Endothelial cell of umbilical vein (primary cell): ENCODE data around the gene CPA3. TPM values are rescaled to one million over a fixed set of nuclear protein-coding genes. Genes with fewer than 3 reads are reported as not detected.

Experiments
- BruUV-seq: library from RNA; stranded (reverse); fragments of 400-500 nt; replicated peaks from 2 replicates; lab custom pipeline; 2021; lab: Mats Ljungman, UMichigan
- CTCF ChIA-PET: fragments of 300-600, 350-600 bp; sonication (Branson Sonifier 250); formaldehyde crosslinking; loops from one replicate; lab custom pipeline; 2021; ENCODE audit warnings: antibody characterized with exemption, inconsistent platforms; lab: Charles Lee
- POLR2A ChIA-PET: fragments of 300-600, 350-600 bp; sonication (Branson Sonifier 250); formaldehyde crosslinking; loops from one replicate; lab custom pipeline; 2021; ENCODE audit warnings: antibody characterized with exemption, inconsistent platforms; lab: Charles Lee
- DNase-seq: peaks from one replicate; pipeline ENCODE4 v3.0.0-alpha.2; 2011; ENCODE audit warnings: low read depth, low spot score
- FAIRE-seq: peaks from 2 replicates; lab custom pipeline; 2011; peaks lifted over from hg19 to GRCh38; lab: Jason Lieb, UNC
- H2AFZ ChIP-seq: 2 replicates; pipeline ENCODE4 v1.6.0; 2012; ENCODE audit warnings: low read depth, low read length, control low read depth, inconsistent platforms
- H3K27ac ChIP-seq: 2 replicates; pipeline ENCODE4 v1.5.1; 2011; ENCODE audit warnings: low read depth, mild to moderate bottlenecking, control low read depth, low read length, moderate library complexity; ENCODE audit not compliant: insufficient read depth
- H3K27me3 ChIP-seq, 2 experiments: 2 replicates each; pipeline versions ENCODE4 v1.6.0 to v1.6.1; 2011; ENCODE audit warnings: low read length in 2 of 2, mixed read lengths in 1 of 2; ENCODE audit not compliant: control insufficient read depth in 2 of 2, insufficient read depth in 2 of 2
- H3K36me3 ChIP-seq, 2 experiments: 2 replicates in 1 of 2; 3 replicates in 1 of 2; pipeline ENCODE4 v1.5.1; 2011; ENCODE audit warnings: low read length in 2 of 2, mild to moderate bottlenecking in 1 of 2, moderate library complexity in 1 of 2; ENCODE audit not compliant: control insufficient read depth in 2 of 2, insufficient read depth in 2 of 2; ENCODE audit errors: extremely low read depth in 1 of 2
- H3K4me1 ChIP-seq: 3 replicates; pipeline ENCODE4 v1.5.1; 2011; ENCODE audit warnings: mild to moderate bottlenecking, low read length; ENCODE audit not compliant: control insufficient read depth, insufficient read depth; ENCODE audit errors: extremely low read depth
- H3K4me2 ChIP-seq: 2 replicates; pipeline ENCODE4 v1.6.1; 2011; ENCODE audit warnings: low read length, control low read depth, mixed read lengths; ENCODE audit not compliant: insufficient read depth
- H3K4me3 ChIP-seq, 3 experiments: fragments of 200-600 bp in 1 of 3; sonication (generic), shearing (Covaris generic) in 1 of 3; replicated peaks in 1 of 3; 2 replicates each; pipeline ENCODE4 v1.5.1; 2011 to 2016; ENCODE audit warnings: control low read depth in 3 of 3, low read length in 3 of 3, mild to moderate bottlenecking in 2 of 3, inconsistent platforms in 1 of 3, low read depth in 1 of 3, moderate library complexity in 1 of 3; ENCODE audit not compliant: insufficient read depth in 1 of 3
- H3K79me2 ChIP-seq: 2 replicates; pipeline ENCODE4 v1.6.0; 2012; ENCODE audit warnings: low read length, inconsistent platforms; ENCODE audit not compliant: control insufficient read depth, insufficient read depth
- H3K9ac ChIP-seq: replicated peaks from 2 replicates; pipeline ENCODE3; 2011; ENCODE audit warnings: low read length, control low read depth; ENCODE audit not compliant: insufficient read depth; ENCODE audit errors: extremely low read depth
- H3K9me1 ChIP-seq: replicated peaks from 3 replicates; pipeline ENCODE4 v1.6.0; 2011; ENCODE audit warnings: mild to moderate bottlenecking, low read length; ENCODE audit not compliant: control insufficient read depth, insufficient read depth; ENCODE audit errors: extremely low read depth
- H3K9me3 ChIP-seq: replicated peaks from 2 replicates; pipeline ENCODE4 v1.5.1; 2012; ENCODE audit warnings: low read length, inconsistent platforms; ENCODE audit not compliant: control insufficient read depth, insufficient read depth
- H4K20me1 ChIP-seq: replicated peaks from 2 replicates; pipeline ENCODE3; 2011; ENCODE audit warnings: mild to moderate bottlenecking, low read length; ENCODE audit not compliant: control insufficient read depth, insufficient read depth; ENCODE audit errors: extremely low read depth
- CTCF ChIP-seq, 2 donors: IDR thresholded peaks; 1 replicate in 1 of 2; 2 replicates in 1 of 2; pipeline ENCODE4 v1.5.1; 2011; ENCODE audit warnings: low read length in 2 of 2, mild to moderate bottlenecking in 2 of 2, moderate library complexity in 2 of 2, control low read depth in 1 of 2, inconsistent platforms in 1 of 2, low read depth in 1 of 2; ENCODE audit not compliant: insufficient read depth in 1 of 2; ENCODE audit errors: extremely low read depth in 1 of 2
- EZH2 ChIP-seq: IDR thresholded peaks from 2 replicates; pipeline ENCODE4 v1.6.1; 2012; ENCODE audit warnings: borderline replicate concordance, low read depth, mild to moderate bottlenecking, moderate library complexity, low read length, inconsistent platforms; ENCODE audit not compliant: severe bottlenecking
- FOS ChIP-seq: IDR thresholded peaks from 2 replicates; pipeline ENCODE4 v1.6.1; 2011; ENCODE audit warnings: mild to moderate bottlenecking, low read length, moderate library complexity, borderline replicate concordance; ENCODE audit not compliant: insufficient read depth
- GATA2 ChIP-seq: IDR thresholded peaks from 2 replicates; pipeline ENCODE4 v1.7.0; 2011; ENCODE audit warnings: low read depth, mild to moderate bottlenecking, moderate library complexity, mixed read lengths, low read length; ENCODE audit not compliant: insufficient read length, insufficient read depth
- JUN ChIP-seq: IDR thresholded peaks from 2 replicates; pipeline ENCODE4 v1.6.1; 2011; ENCODE audit warnings: borderline replicate concordance, low read depth; ENCODE audit not compliant: insufficient read length, insufficient read depth
- MYC ChIP-seq: IDR thresholded peaks from one replicate; pipeline ENCODE4 v1.6.1; 2011; ENCODE audit warnings: mild to moderate bottlenecking, low read depth, low read length
- POLR2A ChIP-seq: IDR thresholded peaks from 2 replicates; pipeline ENCODE4 v1.6.1; 2012; ENCODE audit warnings: low read depth, mild to moderate bottlenecking, control low read depth, low read length
- POLR2AphosphoS5 ChIP-seq: IDR thresholded peaks from 2 replicates; pipeline ENCODE4 v1.6.1; 2012; ENCODE audit warnings: low read depth, mild to moderate bottlenecking, control low read depth, low read length, moderate library complexity; ENCODE audit not compliant: insufficient read depth
- dilution Hi-C: fragments of 300-500 bp; cut with MboI; formaldehyde crosslinking; loops from one replicate; pipeline ENCODE4 v1.15.0; 2019; ENCODE audit warnings: low sequenced_read_pairs; ENCODE audit not compliant: extremely low pct_ligation_motif_present
- intact Hi-C: fragments of 100-400 bp; cut with micrococcal nuclease; formaldehyde crosslinking; loops from one replicate; pipeline ENCODE4 v1.10.0; 2022
- polyA plus RNA-seq, 4 experiments: library from polyadenylated mRNA; depleted of rRNA in 3 of 4; stranded (reverse) in 3 of 4; unstranded in 1 of 4; fragments of >200 nt; gene quantifications; 2 replicates each; pipeline versions ENCODE4 v1.2.1 to v1.2.3, GENCODE V29; 2011 to 2012; ENCODE audit warnings: missing spikeins in 1 of 4
- total RNA-seq: library from RNA; stranded (reverse); gene quantifications from 2 replicates; pipeline ENCODE4 v1.2.3, GENCODE V29; 2021
- TF ChIP-seq, protein P1 (sequence below): IDR thresholded peaks from 2 replicates; pipeline ENCODE4 v1.6.1; 2011; ENCODE audit not compliant: insufficient read depth, insufficient read length

CPA3 gene
- total and polyA plus RNA-seq, 2 donors (not counting 3 experiments of a cell fraction or from before 2014, with no cell fraction given), result 1.7 to 6.4 TPM

DNA sequence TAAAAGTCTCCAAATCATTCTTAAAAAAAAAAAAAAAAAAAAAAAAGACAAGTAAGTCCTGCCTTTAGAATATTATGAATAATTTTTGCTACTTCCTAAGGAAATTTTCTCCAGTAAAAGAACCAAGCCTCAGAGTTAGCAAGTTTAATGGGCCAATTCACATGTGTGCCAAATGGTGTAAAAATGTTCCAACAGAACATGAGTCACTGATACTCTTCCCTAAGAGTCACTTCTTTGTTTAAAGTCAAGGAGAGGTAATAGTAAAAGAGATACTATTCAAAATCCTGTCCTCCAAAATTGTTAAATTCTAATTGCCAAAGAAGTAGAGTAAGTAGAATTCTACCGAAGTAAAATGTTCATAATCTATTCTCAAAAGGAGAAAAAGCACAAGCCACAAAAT is 17.7 kb upstream of the CPA3 start:
- Histone ChIP-seq H3K36me3 (no peaks in the 10 kb centered on the region), H4K20me1 (no peaks in the 10 kb centered on the region), H3K27ac (no peak overlapping the region), H2AFZ (no peak overlapping the region), H3K9ac (no peak overlapping the region), H3K4me3 (no peak overlapping the region), H3K4me2 (no peak overlapping the region), H3K9me3 (no peaks in the 10 kb centered on the region), H3K27me3 (peaks cover 0 to 10% of the 10 kb centered on the region in 2 experiments), H3K9me1 (no peaks in the 10 kb centered on the region), H3K79me2 (no peaks in the 10 kb centered on the region), H3K4me1 (no peaks in the 10 kb centered on the region)
- dilution Hi-C loops, result no loop called here
- no peak for DNase-seq
- intact Hi-C loops, result no loop called here
- no TSS peak for BruUV-seq
- CTCF ChIA-PET, result interaction anchor here (0.8 to 1.6 kb wide), 4 partner anchors 11 to 97 kb away, joined by 3 to 4 read pairs (median 4); no protein-coding TSS in a partner anchor
- FAIRE-seq, result no peak
- TF ChIP-seq POLR2A (no peak), JUN (no peak), FOS (no peak), MYC (no peak), GATA2 (no peak), CTCF (IDR thresholded peaks at IDR 0.05; ENCODE audit: extremely low read depth in 1 of 2, insufficient read depth in 1 of 2, low read depth in 1 of 2, low read length in 2 of 2) (no peak), POLR2AphosphoS5 (no peak), EZH2 (no peak)
- TF ChIP-seq, protein P1, sequence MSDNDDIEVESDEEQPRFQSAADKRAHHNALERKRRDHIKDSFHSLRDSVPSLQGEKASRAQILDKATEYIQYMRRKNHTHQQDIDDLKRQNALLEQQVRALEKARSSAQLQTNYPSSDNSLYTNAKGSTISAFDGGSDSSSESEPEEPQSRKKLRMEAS, result no peak
- POLR2A ChIA-PET, result no interaction called here
